ENCODE data around the gene CDH24.

CDH24 gene

DNA sequence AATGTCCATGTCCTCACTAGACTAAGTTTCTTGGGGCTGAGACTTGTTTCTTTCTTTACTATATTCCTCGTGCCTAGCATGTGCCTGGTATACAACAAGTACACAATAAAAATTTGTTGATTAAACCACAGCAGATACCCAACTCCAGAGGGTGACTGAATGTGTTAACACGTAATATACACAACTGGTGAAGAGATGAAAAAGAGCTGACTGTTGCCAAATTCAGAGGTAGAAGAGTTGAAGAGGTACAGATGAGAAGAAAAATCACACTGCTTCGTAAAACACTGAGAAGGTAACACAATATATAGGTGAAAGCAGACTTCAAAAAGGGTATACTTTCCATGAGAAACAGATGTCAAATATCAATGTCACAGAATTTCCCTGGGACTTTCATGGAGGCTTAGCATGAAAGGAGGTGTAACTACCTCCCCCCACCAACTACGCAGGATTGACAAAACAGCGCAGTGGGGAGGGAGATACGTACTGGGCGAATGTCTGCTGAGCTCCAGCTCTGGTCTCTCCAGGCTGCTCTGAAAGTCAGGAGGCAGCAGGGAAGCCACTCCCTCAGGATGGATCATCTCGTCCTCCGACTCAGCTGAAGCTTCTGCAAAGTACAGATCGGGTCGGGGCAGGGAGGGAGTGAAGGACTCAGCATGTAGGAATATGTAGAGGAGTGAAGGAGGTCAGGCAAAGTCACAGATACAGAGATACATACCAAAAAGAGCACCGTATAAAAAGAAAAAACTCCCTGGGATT is 32.4 kb upstream of the CDH24 start:
- DNase-seq (ENCODE audit: low read depth), result no peak

DNA sequence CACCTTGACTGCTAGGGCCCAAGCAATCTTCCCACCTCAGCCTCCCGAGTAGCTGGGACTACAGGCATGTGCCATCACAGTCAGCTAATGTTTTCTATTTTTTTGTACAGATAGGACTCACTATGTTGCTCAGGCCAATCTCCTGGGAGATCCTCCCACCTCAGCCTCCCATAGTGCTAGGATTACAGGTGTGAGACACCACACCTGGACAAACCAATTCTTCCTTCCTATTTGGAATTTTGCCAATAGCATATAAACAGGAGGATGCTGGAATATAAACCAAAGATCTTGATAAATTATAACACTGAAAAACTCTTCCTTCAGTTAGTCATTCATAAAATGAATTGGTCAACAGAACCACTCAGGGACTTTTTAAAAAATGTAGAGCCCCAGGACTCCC is 29.2 kb upstream of the CDH24 start:
- DNase-seq (ENCODE audit: low read depth), result no peak

DNA sequence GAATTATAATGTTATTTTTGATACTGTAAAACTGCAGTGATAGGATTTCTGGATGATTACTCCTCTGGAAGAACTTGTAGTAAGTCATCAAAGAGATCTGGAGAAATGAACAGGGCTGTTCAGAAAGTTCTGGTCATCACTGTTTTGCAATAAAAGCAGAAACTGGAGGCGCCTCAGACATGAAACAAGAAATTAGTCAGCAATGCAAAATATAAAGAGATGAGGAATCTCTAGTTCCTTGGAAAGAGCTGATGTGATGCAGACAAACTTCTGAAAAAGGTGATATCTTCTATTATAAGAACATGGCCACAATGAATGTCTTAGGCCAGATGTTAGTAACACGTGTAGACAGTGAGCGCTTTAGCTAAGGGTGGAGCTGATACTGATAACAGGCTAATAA is 28.1 kb upstream of the CDH24 start:
- DNase-seq (ENCODE audit: low read depth), result no peak

DNA sequence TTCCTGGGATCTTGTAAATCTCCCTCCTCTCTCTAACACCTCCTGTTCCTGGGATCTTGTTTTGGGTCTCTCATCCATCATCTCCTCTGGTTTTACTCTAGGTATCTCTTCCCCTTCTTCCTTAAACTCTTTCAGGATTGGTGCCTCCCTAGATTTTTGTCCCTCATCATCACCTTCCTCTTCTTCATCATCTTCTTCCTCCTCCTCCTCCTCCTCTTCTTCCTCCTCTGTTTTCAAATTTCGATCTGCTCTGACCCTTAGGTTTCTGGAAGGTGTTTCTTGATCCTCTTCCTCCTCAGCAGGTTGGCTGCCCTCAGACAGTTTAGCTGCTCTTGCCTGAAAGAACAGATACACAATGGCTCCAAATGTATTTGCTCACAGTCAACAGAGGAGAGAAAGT is 23.2 kb upstream of the CDH24 start:
- no peak for DNase-seq (ENCODE audit: low read depth)

DNA sequence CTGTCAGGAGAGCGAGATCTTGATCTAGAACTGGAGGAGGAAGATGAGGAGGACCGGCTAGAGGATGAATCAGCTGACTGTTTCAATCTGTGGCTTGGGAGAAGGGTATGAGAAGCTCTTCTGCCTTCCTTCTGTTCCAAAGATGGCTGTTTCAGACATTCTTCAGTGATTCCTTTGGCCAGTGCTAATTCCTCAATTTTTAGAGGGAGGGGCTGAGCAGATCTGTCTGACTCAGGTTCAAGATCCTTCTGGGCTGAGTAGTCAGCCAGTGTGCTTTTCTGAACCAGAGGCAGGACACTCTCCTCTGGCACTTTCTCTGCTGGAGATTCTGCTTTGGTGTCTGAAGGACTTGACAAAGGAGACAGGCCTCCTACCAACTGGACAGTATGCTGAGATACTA is 22.4 kb upstream of the CDH24 start:
- DNase-seq (ENCODE audit: low read depth), result no peak

DNA sequence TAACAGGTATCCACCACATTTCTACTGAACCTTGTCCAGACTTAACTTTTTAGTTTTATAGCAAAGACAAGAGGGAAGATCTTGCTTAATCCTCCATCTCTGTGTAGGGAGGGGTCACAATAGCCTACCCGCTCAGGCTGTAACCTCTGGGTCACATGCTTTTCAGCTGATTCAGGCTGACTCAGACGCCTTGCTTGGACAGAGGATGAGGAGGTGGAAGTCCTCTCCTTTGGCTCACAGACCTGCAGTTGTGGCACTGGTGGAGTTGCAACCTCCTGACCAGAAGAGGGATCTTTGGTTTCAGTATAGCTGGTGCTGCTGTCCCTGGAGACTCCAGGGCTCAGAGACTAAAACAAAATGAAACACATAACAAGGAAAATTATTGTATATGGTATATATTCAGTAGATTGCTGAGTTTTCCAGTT is 21.4 kb upstream of the CDH24 start:
- DNase-seq (ENCODE audit: low read depth), result no peak

DNA sequence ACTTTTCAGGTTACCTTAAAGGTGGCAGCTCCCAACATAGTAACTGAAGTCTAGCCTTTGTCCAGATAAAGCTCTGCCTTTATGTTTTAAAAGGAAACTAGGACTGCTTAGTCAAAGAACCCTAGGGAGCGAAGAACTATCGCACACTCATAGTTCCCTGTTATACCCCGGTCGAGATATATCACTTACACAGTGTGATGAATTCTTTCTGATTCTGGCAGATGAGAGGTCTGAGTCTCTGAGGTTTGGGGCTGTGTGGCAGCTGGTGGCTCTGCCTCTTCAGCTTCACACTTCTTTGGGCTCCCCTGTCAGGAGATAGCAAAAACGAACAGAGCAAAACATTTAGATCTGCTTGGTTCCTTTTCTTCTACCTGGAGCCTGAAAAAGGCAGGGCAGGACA is 20.6 kb upstream of the CDH24 start:
- DNase-seq (ENCODE audit: low read depth), result no peak

DNA sequence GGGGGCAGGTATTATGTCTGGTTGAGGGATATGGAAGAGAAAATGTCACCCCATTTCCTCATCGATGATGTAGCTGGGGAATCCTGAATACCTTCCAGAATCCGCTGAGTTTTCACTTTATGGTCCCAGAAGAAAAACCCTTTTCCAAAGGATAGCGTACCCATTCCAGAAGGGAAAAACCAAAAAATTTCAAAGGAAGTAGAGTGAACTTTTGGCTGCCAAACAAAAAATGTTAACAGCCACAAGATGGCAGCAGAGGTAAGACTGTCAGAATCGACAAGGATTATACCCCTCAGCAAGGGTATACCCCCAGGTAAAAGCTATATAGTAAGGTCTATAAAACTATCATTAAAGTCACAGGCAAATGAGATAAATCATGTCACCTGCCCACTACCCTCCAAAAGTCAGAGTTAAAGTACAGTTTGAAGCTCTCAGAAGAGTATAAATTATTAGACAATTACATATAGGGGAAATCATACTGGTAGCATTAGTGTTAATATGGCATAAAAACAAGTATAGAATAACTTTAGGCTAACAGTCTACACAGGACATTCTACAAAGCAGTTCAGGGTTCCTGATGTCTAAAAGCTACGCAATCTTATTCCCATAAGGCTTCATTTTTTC is 19.6 kb upstream of the CDH24 start:
- DNase-seq (ENCODE audit: low read depth), result no peak

DNA sequence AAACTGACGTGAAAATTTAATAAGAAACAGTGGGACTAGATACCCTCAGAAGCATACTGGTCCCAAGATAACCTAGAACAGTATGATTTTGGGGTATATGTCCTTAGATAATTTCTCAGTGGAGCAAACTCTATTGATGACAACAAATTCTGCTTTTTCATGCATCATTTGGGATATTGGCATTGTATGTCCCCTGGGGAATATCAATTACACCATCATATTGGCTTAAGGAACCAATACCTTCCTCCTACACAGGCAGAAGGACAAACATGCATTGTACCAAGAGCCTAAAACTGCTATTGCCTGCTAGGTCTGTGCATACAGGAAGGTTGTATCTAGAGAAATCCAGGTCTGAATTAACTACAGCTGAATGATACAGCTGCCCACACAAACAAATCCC is 17.6 kb upstream of the CDH24 start:
- no peak for DNase-seq (ENCODE audit: low read depth)

DNA sequence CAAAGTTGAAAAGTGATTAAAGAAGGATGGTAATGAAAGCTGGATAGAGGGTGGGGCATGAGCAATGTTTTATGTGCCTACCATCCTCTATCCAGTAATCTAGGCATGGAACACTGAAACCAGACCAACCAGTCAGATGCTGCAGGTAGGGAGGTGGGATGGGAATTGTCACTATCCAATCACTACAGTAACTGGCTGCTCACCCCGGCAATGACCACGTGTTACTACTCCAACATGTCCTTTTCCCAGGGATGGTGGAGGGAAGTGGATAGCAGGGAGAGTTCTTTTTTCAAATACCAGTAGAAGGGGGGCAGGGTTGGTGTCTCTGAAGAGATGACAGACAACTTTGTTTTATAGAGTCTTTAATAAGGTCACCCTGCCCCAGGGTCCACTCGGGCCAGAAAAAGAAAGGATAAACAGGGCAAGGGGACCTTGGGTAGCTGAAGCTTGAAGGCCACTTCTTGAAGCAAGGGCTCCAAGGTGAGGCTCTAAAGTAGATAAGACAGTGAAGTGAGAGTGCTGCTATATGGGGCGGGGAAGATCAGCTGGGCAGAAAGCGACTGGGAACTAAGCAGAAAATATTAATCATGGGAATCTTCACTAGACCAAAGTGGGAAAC is 14.7 kb upstream of the CDH24 start:
- DNase-seq (ENCODE audit: low read depth), result no peak

DNA sequence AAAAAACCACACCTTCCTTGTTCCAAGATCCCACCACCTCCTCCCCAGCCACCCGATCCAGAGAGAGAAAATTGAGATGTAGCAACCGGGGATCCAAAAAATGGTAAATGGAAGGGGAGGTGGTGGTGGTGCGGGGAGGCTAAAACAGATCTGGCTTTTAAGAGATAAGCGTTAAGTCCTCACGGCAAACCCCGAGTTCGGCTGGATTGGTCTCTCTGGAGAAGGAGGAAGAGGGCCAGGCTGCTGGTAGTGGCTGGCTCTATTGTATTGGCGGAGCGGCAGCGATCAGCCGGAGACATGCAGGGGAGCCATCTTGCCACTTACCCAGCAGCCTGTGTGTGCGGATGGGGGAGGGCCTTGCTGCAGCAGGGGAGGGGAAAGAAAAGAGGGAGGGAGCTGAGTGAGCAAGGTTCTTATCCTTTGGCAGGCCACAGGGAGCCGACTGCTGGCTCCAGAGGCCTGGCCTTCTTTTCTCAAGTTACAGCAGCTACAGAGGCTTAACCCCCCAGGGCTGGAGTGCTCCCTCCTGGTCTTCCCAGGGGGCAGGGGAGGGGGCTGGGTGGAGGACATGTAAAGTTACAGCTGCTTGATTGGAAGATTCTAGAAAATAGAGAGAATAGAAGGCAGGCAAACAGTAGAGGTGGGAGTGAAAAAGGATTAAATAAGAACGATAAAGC is 14.1 kb upstream of the CDH24 start:
- peak; percentile 66 for DNase-seq (ENCODE audit: low read depth)

DNA sequence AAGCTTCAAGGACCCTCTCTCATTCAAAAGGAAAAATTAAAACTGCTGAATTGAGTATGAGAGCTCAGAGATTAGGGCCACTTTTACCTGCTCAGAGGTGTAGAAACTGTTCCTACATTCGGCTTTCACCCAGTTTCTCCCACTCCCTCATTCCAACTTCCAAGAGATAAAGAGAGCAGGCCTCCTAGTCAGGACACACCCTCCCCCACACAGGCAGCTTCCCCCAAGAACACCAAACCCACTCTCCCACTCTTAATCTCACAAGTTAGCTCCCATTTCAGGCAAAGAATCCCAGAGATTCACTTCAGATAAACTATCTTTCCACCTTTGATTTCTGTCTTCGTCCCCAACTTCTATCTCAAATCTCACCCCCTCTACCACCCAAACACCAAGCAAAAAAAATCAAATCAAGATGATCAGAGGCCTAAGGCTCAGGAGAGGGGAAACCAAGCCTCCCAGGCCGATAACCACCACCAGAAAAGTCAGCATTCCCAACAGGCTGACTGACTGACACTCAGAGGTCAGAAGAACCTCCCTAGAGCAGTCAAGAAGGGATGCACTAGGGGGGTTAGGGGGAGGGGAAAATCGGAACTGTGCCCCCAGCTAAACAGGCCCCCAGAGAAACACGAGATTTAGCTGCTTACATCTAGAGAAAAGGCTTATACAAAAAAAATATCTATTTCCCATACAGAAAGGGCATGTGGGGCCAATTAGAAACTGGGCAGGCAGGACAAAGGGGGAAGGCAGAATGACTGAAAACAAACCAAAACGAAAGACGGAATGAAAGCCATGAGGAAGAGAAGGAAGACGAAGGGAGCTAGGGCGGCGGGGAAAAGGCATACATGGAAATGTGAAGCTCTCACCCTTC is 13.2 kb upstream of the CDH24 start:
- no peak for DNase-seq (ENCODE audit: low read depth)

DNA sequence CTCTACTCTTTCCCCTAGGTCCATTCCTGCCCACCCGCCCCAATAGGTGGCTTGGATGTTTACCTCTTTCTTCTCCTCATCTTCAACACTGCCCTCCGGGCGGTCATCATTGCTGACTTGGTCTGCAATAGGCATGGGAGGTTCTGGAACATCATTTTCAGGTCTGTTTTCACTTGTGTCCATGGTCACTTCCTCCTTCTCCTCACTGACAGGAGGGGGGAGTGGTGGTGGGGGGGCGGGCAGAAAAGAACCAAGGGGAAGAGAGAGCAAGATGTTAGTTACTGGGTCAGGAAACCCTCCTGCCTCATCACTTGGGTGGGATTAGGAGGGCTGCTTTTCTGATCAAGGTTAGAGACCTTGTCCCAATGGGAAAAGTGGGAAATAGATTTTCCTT is 12.1 kb upstream of the CDH24 start:
- no peak for DNase-seq (ENCODE audit: low read depth)

DNA sequence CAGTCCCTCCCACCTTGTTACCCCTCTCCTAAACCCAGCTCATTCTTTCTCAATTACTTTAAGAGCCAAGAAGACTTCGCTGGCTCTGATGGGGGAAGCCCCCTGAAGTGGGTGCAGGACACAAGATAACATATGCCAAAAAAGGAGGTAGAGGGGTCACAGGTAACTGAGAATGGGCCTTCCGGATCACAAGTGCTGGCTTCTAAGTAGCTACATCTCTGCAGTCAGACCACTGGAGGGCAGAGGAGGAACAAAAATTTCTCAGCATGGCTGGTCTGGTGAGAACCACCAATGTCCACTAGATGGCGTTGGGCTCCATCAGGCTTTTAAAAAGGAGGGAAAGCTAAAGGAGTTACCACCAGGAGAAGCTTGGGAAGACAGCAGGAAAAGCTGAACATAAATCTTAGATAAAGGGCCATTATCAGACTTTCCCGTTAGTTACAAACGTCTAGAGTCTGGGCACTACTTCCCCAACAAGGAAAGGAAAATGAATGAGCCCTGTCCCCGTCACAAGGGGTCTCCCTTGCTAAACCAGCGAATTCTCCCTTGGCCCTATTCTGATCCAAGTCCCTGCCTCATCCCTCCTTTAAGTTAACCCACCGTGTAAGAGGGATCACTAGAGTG is 11.6 kb upstream of the CDH24 start:
- peak; percentile 61 for DNase-seq (ENCODE audit: low read depth)

DNA sequence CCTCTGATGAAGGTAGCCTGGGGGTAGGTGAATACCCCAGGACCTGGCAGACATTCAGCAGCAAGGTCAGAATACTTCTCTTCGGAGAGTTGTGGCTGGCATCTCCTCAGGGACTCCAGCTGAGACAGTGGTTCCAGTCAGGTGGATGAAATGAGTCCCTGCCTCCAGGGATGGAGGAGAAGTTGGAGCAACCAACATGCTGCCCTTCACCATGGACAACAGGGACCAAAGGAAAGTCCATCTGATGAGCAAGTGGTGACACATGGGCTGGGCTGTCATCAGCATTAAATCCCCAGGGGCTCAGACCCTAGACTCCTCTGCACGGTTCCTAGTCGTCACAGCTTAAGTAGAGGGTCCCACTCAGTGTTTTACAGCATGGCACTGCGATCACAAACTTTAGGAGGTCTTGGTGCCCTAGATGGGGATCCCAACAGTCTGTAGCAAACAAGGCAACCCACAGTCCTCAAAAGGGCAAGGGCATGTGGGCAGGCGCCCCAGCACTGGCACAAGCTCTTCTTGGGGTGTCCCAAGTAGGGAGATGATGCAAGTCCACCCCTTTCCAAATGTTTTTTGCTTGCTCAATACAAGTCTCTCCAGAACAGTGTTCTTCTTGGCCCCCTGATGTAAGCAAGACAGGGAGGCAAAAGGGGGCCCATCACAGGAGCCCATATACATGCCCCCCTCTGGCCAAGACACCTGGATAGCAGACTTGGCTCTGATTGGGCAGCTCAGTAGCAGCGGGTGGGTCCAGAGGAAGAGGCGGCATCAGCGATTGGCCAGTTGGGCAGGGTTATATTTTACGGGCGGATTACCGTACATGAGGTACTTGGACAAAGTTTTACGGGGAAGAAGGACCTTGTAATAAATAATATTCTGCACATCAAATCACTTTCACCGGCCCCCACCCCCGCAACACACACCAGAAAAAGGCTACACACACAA is 10.8 kb upstream of the CDH24 start:
- no peak for DNase-seq (ENCODE audit: low read depth)

DNA sequence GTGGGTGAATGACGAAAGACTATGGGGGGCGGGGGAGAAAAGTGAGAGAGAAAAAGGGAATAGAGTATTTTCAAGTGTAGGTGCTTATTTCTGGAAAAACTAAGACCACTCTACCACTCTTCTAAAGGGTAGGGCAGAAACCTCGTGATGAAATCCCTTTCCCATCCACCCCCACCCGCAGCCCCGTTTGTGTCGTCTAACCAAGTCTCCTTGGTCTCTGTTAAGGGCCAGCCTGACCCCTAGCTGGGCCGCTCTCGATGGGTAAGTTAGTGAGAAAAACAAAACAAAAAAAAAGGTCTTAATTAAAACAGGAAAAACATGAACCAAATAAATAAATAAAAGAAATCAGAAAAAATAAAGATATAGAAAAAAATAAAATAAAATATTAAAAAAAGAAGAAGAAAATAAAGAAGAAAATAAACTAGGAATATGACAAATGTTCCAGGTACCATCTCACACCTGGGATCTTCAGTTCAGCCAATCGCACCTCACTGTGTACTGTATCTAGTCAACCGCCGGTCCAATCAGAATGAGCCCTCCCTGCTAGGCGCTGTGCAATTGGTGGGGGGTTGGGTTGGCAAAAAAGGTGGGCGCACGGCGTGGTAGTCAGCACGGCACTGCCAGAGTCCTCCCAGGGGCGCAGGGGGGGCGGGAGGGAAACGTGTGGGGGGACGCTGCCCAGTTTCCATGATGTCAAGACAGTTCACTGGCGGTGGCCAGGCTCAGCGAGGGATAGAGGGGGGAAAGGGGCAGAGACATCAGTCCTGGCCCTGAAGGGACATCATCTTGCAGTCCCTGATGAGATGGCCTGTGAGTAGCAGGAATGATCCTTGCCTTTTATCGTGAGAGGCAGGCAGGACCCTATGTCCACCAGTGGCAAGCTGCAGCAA is 9.8 kb upstream of the CDH24 start:
- no peak for DNase-seq (ENCODE audit: low read depth)

DNA sequence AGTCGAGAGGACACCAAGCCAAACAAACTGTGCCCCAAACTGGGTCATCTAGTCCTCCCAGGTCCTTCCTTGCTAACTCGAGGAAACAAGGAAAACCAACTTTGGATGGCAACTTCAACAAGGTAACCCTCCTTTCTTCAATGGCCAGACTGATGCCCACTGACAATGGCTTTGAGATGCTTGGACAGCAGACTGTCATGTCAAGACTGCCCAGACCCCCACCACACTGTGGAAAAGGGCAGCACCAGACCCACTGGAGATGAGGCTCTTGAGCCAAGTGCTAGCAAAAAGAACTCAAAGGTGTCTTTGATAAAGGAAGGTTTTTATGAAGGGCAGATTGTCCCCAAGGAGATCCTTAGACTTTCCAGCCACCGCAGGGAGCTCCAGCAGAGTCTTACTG is 9.0 kb upstream of the CDH24 start:
- DNase-seq (ENCODE audit: low read depth), result no peak

DNA sequence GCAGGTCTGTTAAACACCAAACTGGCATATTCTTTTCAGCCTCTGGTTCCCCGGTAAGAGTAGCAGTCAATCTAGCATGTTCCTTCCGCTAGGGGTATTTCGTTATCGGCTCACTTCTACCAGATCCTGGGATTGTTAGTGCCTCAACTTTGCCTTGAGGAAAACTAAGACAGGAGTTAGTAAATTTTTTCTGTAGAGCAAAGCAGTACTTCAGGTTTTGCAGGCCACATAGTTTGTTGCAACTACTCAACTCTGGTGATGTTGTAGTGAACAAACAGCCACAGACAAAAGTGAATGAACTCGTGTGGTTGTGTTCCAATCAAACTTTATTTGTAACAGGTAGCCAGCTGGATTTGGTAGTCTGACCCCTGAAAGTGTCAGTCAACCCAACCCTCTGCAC is 6.3 kb upstream of the CDH24 start:
- DNase-seq (ENCODE audit: low read depth), result no peak

DNA sequence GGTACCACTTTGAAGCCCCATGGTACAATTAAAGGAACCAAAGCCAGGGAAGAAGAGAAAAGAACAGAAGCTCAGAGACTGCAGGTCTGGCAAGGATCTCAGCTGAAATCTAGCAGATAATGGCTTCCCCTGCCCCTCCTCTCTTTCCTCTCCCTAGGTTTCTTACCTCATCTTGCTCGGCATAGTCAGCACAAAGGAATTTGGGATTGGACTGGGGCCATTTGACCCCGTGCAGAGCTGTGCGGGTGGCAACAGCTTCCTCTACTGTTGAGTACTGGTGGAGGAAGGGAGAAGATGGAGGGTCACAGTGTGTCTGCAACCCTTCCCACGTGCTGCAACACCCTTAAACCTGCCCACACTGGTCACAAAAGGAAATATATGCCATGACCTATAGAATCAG is 4.7 kb upstream of the CDH24 start:
- DNase-seq (ENCODE audit: low read depth), result no peak
